IPS-20b (cell line): Measurements from ENCODE around the gene SYNPO.

Experiments used
- H3K27ac ChIP-seq: one replicate; pipeline ENCODE4 v1.5.1; 2013; ENCODE audit warnings: low read length
- H3K27me3 ChIP-seq: 2 replicates; pipeline ENCODE4 v1.6.1; 2013; ENCODE audit warnings: mild to moderate bottlenecking, low read length, inconsistent platforms; ENCODE audit not compliant: insufficient read depth
- H3K36me3 ChIP-seq: 2 replicates; pipeline ENCODE4 v1.6.1; 2013; ENCODE audit warnings: low read depth, mild to moderate bottlenecking, inconsistent platforms, low read length, moderate library complexity; ENCODE audit not compliant: insufficient read depth
- H3K4me1 ChIP-seq: 2 replicates; pipeline ENCODE4 v1.6.1; 2013; ENCODE audit warnings: mild to moderate bottlenecking, control low read depth, inconsistent platforms, low read length, moderate library complexity; ENCODE audit not compliant: insufficient read depth
- H3K4me3 ChIP-seq: 2 replicates; pipeline ENCODE4 v1.5.1; 2013; ENCODE audit warnings: mild to moderate bottlenecking, low read length, inconsistent platforms
- H3K9ac ChIP-seq: 2 replicates; pipeline ENCODE4 v1.6.1; 2013; ENCODE audit warnings: low read depth, mild to moderate bottlenecking, inconsistent platforms, low read length, moderate library complexity
- H3K9me3 ChIP-seq: 2 replicates; pipeline ENCODE4 v1.6.1; 2013; ENCODE audit warnings: mild to moderate bottlenecking, low read depth, low read length, inconsistent platforms; ENCODE audit not compliant: insufficient read depth

Gene SYNPO

DNA sequence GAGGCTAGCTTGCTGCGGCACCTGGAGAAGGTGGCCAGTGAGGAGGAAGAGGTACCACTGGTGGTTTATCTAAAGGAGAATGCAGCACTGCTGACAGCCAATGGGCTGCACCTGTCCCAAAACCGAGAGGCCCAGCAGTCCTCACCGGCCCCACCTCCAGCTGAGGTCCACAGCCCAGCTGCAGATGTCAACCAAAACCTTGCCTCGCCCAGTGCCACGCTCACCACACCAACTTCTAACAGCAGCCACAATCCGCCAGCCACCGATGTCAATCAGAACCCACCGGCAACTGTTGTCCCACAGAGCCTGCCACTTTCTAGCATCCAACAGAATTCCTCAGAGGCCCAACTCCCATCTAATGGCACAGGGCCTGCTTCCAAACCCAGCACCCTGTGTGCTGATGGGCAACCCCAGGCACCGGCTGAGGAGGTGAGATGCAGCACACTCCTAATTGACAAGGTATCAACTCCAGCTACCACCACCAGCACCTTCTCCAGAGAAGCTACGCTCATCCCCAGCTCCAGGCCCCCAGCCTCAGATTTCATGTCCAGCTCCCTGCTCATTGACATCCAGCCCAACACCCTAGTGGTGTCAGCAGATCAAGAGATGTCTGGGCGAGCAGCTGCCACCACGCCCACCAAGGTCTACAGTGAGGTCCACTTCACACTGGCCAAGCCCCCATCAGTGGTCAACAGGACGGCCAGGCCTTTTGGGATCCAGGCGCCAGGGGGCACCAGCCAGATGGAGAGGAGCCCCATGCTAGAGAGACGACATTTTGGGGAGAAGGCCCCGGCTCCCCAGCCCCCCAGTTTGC lies 8.0 kb downstream of the SYNPO start:
- H3K9ac ChIP-seq, result no peak overlapping the region
- H3K27me3 ChIP-seq, result no peaks in the 10 kb centered on the region
- H3K4me3 ChIP-seq, result no peak overlapping the region
- H3K27ac ChIP-seq, result no peak overlapping the region
- peaks cover 15% of the 10 kb centered on the region for H3K4me1 ChIP-seq
- no peaks in the 10 kb centered on the region for H3K36me3 ChIP-seq
- H3K9me3 ChIP-seq, result no peaks in the 10 kb centered on the region

DNA sequence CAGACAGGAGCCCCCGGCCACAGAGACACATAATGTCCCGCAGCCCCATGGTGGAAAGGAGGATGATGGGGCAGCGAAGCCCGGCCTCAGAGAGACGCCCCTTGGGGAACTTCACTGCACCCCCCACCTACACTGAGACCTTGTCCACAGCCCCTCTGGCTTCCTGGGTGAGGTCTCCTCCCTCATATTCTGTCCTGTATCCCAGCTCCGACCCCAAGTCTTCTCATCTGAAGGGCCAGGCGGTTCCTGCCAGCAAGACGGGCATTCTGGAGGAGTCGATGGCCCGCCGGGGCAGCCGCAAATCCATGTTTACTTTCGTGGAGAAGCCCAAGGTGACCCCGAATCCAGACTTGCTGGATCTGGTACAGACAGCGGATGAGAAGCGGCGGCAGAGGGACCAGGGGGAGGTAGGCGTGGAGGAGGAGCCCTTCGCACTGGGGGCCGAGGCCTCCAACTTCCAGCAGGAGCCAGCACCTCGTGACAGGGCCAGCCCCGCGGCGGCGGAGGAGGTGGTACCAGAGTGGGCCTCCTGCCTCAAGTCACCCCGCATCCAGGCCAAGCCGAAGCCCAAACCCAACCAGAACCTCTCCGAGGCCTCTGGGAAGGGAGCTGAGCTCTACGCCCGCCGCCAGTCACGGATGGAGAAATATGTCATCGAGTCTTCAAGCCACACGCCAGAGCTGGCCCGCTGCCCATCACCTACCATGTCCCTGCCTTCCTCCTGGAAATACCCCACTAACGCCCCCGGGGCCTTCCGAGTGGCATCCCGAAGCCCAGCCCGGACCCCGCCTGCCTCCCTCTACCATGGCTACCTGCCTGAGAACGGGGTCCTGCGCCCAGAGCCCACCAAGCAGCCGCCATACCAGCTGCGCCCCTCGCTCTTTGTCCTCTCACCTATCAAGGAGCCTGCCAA lies 8.9 kb downstream of the SYNPO start:
- Histone ChIP-seq H3K36me3 (no peaks in the 10 kb centered on the region), H3K4me1 (peaks cover 12% of the 10 kb centered on the region; the same call in 1 of the 2 replicates), H3K27ac (no peak overlapping the region), H3K9me3 (no peaks in the 10 kb centered on the region), H3K9ac (no peak overlapping the region), H3K4me3 (no peak overlapping the region), H3K27me3 (no peaks in the 10 kb centered on the region)

DNA sequence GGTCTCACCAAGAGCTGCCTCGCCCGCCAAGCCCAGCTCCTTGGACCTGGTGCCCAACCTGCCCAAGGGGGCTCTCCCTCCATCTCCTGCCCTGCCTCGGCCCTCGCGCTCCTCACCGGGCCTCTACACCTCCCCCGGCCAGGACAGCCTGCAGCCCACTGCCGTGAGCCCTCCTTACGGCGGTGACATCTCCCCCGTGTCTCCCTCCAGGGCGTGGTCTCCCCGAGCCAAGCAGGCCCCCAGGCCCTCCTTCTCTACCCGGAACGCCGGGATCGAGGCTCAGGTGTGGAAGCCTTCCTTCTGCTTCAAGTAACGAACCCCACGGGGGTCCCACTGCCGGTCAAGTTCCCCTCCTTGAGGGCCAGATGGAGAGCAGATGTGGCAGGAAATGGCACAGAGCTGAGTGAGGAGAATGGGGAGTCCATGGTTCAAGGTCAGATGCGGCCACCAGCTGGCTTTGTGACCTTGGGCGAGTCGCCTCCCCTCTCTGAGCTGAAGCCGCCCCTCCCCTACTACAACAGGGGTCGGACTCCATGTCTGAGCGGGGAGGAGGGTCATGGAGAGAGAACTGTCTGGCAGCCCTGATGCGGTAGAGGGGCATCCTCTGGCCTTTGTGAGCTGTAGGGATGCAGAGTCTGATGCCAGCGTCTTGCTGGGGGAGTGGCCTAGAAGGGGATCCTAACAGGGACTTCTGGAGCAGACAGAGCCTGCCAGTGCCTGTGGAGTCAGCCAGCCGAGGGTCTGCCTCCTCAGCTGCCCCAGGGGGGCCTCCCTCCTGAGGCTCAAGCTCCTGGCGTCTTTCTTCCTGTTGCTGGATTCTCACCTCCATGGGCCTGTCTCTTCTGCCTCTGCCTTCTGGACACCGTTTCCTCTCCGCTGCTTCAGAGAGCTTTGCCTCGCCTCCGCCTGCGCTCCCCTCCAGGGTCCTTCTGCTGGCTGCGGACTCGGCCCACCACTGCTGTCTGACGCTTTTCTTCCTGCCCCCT lies 9.9 kb downstream of the SYNPO start:
- Histone ChIP-seq H3K36me3 (no peaks in the 10 kb centered on the region), H3K27ac (no peak overlapping the region), H3K4me3 (no peak overlapping the region), H3K9ac (no peak overlapping the region), H3K9me3 (no peaks in the 10 kb centered on the region), H3K4me1 (peaks cover 7% of the 10 kb centered on the region; the same call in 1 of the 2 replicates), H3K27me3 (no peaks in the 10 kb centered on the region)

DNA sequence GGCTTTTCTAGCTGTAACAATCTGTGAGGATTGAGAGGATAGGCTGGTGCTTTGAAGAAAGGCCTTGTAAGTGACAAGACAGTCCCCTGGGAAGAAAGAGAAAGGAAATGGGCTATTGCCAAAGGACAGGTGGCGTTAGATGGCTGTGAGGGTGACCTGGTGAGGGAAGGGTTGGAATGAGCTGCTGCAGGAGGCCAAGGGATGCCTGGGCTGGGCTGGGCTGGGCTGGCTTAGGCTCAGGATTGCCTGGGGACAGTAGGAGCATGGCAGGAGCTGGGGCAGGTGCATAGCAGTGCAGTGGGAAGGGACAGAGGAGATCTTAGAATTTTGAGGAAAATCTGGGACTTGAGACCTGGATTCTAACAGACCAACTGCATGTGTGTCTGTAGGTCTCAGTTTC lies 10.9 kb downstream of the SYNPO start:
- Histone ChIP-seq H3K27me3 (no peaks in the 10 kb centered on the region), H3K9me3 (no peaks in the 10 kb centered on the region), H3K4me1 (peaks cover 5% of the 10 kb centered on the region; the same call in 1 of the 2 replicates), H3K36me3 (no peaks in the 10 kb centered on the region), H3K4me3 (no peak overlapping the region), H3K27ac (no peak overlapping the region), H3K9ac (no peak overlapping the region)

DNA sequence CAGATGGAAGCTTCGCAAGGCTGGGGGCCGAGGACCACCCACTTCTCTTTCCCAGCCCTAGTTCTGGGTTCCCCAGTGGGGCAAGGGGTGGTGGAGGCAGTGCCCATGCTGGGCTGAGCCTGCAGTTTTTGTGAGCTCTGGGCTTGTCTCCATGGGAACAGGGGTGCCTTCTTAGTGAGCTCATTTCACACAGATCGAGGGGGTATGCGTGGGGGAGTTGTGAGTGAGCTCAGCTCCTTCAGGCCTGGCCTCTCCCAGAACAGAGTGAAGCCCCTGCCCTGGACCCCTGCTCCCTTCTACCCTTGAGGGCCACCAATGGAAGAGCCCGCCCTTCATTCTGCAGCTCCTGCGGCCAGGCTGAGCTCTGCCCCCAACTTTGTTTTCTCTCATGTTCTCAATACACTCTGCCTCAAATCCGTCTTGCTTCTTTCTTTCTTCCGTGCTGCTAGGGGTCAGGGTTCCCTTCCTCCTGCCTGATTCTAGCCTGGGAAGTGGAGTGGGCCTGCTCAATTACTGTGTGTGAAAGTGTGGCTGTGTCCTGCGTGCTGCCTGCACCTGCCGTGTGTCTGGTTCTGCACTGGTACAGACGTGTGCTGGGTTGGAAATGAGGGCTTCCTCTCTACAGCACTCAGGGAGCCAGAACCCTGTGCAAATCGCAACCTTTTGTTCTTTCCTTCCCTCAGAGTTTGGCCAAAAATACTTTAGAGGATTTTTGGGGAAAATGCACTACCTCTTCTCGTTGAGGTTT lies 11.6 kb downstream of the SYNPO start:
- Histone ChIP-seq H3K27ac (no peak overlapping the region), H3K36me3 (no peaks in the 10 kb centered on the region), H3K4me3 (no peak overlapping the region), H3K27me3 (peaks cover 2% of the 10 kb centered on the region), H3K4me1 (peaks cover 6% of the 10 kb centered on the region), H3K9ac (no peak overlapping the region), H3K9me3 (no peaks in the 10 kb centered on the region)

DNA sequence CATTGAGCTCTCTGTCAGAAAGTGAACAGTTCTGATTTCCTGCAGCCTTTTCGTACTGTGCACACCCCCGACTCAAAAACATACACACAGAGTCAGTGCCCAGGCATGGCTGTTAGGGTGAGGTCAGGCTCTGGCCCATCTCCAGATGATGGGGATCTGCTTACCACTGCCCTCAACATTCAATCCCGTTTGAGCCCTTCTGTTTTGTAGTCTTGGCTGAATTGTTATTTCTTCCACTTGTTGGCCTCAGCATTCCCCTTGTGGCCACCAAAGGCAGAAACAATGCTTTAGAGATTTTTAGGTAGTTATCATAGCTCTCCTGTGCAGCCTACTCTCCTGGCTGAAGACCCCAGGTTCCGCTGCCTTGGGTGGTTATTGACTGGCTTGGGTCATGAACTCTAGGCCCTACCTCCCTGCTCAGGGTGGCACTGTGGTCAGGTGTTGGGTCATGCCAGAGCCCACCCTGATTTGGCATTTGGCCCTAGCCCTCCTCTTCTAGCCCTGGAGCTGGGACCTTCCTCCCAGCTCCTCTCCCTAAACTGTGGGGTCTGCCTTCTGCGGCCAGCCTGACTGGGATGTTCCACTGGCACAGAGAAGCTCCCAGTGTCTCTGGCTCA lies 12.8 kb downstream of the SYNPO start:
- no peaks in the 10 kb centered on the region for H3K9me3 ChIP-seq
- H3K4me1 ChIP-seq, result peaks cover 8% of the 10 kb centered on the region
- H3K4me3 ChIP-seq, result no peak overlapping the region
- H3K27me3 ChIP-seq, result peaks cover 12% of the 10 kb centered on the region
- no peak overlapping the region for H3K9ac ChIP-seq
- H3K36me3 ChIP-seq, result no peaks in the 10 kb centered on the region
- no peak overlapping the region for H3K27ac ChIP-seq

DNA sequence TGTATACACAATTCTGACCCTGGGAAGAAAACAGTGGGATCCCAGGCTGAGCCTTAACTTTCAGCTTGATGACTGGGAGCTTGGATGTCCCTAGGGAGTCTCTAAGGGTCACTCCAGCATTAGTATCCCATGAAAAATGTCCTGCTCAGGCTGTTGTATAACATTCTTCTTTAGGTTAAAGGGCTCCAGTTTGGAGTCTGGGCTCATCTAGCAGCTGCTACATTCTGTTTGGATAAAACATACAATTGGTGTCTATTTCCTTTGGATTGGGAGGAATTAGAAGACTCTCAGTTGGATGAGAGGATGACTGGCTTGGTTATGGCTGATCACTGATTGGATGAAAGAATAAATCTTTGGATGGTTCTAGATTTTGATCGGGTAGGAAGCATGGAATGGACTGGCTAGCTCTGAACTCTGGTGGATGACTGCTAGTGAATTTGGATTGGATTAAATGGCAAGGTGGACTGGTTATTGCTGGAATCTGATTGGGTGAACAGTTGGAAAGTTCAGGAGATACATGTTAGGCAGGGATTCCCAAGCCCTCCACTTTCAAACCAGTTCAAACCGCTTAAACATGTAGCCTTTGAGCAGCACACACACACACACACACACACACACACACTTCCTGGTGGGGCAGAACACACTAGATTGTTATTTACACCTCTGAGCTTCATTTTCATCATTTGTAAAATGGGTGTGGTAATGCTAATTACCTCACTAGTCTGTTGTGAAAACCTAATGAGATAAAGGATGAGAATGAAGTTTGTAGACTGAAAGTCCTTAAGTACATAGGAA lies 13.5 kb downstream of the SYNPO start:
- H3K36me3 ChIP-seq, result no peaks in the 10 kb centered on the region
- no peak overlapping the region for H3K27ac ChIP-seq
- H3K9ac ChIP-seq, result no peak overlapping the region
- H3K27me3 ChIP-seq, result peaks cover 12% of the 10 kb centered on the region
- no peak overlapping the region for H3K4me3 ChIP-seq
- peaks cover 8% of the 10 kb centered on the region for H3K4me1 ChIP-seq
- no peaks in the 10 kb centered on the region for H3K9me3 ChIP-seq

DNA sequence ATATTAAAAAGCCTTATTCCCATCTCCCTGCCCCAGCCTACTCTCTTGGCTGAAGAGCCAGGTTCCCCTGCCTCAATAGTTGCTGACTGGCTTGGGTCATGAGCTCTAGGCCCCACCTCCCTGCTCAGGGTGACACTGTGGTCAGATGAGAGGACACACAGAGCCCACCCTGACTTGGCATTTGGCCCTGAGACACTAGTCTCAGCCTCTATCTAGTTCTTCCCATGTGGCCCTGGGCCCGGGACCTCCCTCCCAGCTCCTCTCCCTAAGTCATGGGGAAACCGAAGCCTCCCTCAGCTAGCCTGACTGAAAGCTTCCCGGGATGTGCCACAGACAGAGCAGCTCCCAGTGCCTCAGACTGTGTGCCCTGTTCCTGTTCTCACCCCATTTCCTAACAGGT lies 14.8 kb downstream of the SYNPO start:
- Histone ChIP-seq H3K4me1 (peaks cover 8% of the 10 kb centered on the region), H3K4me3 (no peak overlapping the region), H3K27me3 (peaks cover 12% of the 10 kb centered on the region), H3K9me3 (no peaks in the 10 kb centered on the region), H3K27ac (no peak overlapping the region), H3K36me3 (no peaks in the 10 kb centered on the region), H3K9ac (no peak overlapping the region)

DNA sequence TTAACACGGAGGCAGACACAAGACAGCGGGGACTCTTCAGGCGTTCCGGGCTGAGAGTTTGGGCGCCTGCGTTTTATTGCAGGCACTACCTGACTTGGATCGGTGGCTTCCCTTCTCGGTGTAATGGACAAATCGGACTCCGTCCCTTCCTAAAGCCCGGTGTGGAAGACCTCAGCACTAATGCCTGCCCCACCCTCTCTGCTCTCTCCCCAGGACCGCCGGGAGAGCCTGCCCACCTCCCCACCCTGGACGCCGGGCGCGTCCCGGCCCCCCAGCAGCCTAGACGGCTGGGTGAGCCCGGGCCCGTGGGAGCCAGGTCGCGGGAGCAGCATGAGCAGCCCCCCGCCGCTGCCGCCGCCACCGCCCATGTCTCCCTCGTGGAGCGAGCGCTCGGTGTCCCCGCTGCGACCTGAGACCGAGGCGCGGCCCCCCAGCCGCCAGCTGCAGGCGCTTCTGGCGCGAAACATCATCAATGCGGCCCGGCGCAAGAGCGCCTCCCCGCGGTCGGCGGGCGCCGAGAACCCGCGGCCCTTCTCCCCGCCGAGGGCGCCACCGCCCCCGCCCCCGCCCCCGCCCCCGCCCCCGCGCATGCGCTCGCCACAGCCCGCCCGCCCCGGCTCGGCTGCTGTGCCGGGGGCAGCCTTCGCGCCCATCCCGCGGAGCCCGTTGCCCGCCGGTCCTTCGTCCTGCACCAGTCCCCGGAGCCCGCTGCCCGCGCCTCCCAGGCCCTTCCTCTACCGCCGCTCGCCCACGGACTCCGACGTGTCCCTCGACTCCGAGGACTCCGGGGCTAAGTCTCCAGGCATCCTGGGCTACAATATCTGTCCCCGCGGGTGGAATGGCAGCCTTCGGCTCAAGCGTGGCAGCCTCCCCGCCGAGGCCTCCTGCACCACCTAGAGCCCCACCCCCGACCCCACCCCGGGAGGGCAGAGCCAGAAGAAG lies 16.0 kb downstream of the SYNPO start:
- Histone ChIP-seq H3K36me3 (no peaks in the 10 kb centered on the region), H3K9ac (peak overlapping the region; percentile 85; the same call in 1 of the 2 replicates), H3K27ac (no peak overlapping the region), H3K4me3 (peak overlapping the region; percentile 78), H3K27me3 (peaks cover 12% of the 10 kb centered on the region), H3K4me1 (peaks cover 11% of the 10 kb centered on the region), H3K9me3 (no peaks in the 10 kb centered on the region)
